Mammary epithelial cell (primary cell): Measurements from ENCODE around the gene MYL4.

ENCODE experiments used
- EZH2 ChIP-seq: IDR thresholded peaks from 2 replicates; pipeline ENCODE4 v1.6.1; 2012; ENCODE audit warnings: low read length, inconsistent platforms, borderline replicate concordance
- TF ChIP-seq, protein P1 (sequence below), 2 donors: IDR thresholded peaks in 1 of 2; conservative IDR thresholded peaks in 1 of 2; 2 replicates each; pipeline ENCODE4 v1.5.1; 2011 to 2012; ENCODE audit warnings: inconsistent platforms in 2 of 2, low read length in 2 of 2, mild to moderate bottlenecking in 2 of 2, control low read depth in 1 of 2, low read depth in 1 of 2; ENCODE audit not compliant: insufficient read depth in 1 of 2; ENCODE audit errors: extremely low read depth in 1 of 2

DNA sequence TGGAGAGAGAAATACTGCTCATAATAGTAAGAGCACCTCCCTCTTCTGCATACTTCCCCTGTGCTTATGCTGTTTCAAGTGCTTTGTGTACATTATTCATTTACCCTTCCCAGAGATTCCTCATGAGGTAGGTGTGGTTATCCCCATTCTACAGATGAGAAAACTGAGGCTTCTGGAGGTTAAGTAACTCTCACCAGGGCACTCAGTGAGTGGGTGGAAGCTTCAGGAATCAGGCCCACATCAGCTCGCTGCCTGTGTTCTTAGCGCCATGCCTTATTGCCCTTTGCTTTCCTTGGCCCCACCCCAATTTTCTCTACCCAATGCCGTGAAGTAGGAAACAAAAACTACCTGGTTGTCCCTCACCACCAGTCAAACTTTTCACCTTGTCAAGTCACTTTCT, 26.4 kb downstream of the MYL4 start:
- TF ChIP-seq, protein P1, sequence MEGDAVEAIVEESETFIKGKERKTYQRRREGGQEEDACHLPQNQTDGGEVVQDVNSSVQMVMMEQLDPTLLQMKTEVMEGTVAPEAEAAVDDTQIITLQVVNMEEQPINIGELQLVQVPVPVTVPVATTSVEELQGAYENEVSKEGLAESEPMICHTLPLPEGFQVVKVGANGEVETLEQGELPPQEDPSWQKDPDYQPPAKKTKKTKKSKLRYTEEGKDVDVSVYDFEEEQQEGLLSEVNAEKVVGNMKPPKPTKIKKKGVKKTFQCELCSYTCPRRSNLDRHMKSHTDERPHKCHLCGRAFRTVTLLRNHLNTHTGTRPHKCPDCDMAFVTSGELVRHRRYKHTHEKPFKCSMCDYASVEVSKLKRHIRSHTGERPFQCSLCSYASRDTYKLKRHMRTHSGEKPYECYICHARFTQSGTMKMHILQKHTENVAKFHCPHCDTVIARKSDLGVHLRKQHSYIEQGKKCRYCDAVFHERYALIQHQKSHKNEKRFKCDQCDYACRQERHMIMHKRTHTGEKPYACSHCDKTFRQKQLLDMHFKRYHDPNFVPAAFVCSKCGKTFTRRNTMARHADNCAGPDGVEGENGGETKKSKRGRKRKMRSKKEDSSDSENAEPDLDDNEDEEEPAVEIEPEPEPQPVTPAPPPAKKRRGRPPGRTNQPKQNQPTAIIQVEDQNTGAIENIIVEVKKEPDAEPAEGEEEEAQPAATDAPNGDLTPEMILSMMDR (conservative IDR thresholded peaks at IDR 0.05 in 1 of 2, IDR thresholded peaks at IDR 0.05 in 1 of 2; ENCODE audit: extremely low read depth in 1 of 2, insufficient read depth in 1 of 2, low read depth in 1 of 2, low read length in 2 of 2) = no peak
- no peak for TF ChIP-seq EZH2
